ENCODE data around the gene NRN1.
"Not testable (repeated sequence)": the region's sequence is repeated elsewhere in the genome, so short reads cannot be mapped to it uniquely, and the experiment has no call there.

NRN1 gene

DNA sequence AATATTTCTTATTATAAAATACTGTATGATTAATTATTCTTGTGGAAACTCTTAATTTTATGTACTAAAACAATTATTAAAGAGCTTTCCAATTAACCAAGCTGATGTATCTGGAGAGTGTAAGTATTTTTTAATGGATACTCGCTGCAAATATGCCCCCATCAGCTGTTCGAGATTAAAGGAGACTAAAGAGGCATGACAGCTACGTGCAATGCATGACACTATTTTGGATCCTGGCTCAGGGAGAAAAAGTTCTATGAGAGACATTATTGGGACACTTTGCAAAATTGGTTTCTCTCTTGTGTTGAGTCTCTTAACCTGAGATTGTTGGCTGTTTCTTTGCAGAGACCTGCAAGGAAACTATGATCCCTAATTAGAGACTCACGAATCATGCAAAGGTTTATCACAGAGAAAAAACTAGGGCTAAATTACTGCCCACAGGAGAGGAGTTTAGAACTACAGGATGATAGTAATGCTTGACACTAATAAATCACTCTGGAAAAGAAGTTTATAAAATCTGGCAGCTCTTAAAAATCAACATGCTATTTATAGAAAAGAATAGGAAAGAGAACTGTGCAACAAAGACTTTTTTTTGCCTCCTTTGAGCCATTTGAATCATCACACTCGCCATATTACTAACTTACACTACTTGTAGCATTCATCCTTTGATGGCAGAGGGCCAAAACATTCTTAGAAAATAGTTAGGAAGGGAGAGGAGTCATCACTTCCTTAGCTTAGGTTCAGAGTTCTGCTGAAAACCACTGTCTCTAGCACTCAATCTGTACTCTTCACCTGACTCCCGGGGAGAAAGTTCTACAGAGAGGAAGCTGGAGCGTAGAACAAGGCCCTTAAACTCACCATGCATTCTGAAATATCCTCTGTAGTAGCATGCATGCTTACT, 25.3 kb downstream of the NRN1 start:
- DNase-seq = no peak

DNA sequence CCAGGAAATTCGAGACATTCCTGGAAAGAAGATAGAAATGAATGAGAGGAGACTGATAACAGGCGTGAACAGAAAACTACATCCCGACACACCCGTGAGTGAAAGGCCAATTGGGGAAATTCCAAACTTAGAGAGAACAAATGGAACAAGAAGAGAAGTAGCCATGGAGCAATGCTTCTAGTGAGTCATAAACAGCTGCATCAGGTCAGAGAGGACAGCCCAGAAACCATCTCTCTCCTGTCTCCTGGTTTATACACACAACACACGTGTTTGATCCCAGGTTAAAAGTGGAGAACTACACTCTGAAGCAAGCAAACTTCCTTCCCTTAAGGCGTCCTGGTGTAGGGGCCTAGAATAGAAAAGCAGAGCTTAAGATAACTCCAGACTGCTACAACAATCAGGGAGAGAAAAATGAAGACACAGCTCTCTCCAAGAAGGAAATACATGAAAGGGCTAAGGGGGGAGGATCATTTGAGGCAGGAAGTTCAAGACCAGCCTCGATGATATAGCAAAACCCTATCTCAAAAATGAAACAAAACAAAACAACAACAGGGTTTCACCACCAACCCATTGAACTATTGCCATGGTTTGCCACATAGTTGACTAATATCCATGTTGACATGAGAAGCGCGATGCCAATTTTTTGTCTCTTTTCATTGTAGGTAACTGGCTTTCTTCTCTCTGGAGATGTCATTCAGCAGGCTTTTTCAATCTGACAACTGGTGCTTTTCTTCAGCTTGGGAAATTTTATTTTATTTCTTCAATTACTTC, 26.9 kb downstream of the NRN1 start:
- no peak for DNase-seq

DNA sequence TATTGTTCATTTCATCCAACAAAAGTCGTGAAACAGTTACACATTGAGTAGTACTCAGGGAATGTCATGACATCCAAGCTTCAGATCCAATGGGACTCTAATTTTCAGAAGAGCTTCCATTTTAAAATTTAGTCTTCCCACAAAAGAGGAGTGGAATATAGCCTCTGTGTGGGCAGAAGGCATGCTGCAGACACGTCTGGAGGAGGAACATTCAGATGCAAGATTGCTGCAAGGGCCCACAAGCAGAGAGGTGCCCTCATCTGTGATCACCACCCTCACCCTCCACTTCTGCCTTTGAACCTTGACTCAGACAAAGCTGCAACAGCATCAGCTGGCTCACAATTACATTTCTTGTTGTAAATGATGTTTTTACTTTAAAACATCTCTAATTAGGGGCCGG, 29.9 kb downstream of the NRN1 start:
- DNase-seq = no peak

DNA sequence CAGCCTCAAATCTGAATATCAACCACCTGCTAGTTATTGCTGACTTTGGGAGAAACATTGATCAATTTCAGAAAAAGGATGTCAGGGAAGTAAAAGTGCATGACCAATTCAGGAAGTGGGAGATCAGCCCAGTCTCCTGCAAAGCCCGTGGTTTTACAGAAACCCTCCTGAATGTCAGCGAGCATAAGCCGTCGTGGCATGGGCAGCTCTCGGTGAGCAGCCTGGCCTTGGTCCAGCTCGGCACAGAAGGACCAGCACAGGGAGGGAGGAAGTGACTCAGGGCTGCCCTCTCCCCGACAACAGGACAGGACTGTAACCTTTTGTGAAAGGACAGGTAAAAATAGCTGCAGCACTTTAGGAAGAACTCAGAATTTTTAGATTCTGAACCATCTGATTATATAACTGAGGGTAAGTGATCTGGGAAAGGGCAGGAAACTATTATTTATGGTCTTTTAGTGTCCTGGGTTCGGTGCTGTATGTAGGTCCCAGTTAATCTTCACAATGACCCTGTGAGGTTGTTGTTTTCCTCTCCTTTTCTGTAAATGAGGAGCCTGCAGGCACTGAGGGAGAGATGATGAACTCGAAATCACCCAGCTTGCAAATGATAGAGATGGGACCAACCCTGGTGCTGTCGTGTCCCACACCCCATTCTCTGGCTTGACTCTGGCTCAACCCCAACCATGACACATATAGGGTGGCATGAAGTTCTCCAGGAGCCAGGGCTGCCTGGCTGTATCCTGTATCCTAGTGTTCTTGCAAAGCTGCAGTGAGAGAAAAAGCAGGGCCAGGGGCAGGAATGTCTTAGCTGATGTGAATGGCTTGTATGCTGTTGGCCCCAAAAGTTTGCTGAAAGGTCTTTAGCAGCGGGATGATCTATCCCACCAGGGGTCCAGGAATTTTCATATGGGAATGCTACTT, 37.6 kb downstream of the NRN1 start:
- no peak for DNase-seq

DNA sequence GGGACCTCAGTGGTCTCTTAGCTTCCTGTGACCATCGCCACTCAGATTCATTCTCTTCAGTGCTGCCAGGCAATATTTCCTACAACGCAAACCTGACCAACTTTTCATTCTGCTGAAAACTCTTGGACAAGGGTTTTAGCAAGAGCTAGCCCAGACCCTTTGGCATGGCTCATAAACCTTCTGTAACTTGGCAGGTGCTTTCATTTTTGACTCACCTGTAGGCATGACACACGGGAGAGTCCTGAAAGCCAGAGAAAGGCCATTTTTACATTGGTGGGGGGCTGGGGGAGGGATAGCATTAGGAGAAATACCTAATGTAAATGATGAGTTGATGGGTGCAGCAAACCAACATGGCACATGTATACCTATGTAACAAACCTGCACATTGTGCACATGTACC, 38.7 kb downstream of the NRN1 start:
- DNase-seq = not testable (repeated sequence)

DNA sequence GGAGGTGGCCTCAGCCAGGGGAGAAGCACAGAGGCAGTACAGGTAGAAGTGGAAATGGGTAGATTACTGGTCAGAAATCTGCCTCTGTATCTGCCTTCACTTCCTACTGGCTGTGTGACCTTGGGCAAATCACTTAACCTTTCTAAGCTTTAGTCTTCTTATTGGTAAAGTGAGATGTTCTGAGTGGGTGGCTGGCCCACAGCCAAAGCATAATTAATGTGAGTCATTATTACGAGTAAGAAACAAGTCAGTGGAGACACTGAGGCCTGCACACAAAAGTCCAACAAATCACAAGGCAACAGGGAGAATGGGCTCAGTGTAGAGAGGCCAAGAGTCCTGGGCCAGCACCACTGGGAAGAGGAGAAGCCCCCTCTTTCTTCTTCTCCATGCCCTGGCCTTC, 39.1 kb downstream of the NRN1 start:
- DNase-seq = no peak

DNA sequence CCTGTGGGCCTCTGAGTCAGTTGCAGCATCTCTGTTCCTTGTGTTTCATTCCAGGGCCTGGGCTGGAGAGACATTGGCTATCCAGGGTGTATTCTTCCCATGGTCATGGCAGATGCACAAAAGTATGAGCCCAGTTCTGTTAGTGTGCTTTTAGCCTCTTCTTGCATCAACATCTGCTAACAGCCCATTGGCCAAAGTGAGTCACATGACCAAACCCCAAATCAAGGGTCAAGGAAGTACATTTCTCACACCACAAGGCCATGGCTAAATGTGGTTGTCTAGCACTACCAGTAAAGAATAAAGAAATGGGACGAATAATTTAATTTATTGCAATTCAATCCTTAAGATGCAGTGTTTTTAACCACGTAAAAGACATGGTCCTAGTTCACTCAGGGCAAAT, 43.9 kb downstream of the NRN1 start:
- DNase-seq = no peak

DNA sequence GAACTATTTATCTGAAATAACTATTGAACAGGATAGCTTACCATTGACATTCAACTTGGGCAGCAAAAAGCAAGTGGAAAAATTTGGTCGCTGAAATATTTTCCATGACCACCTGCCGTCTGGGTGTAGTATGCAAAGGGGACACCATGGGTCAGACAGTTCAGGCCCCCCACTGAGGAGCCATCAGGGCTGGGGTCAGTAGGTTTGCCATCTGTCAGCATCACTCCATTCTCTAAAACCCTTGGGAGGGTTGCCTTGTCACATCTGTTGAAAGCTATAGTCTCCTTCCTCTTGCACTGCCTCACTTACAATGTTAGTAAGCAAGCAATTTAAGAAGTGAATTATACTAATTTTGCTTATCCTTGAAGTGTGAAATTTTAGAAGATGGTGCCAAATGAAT, 44.9 kb downstream of the NRN1 start:
- DNase-seq = no peak

DNA sequence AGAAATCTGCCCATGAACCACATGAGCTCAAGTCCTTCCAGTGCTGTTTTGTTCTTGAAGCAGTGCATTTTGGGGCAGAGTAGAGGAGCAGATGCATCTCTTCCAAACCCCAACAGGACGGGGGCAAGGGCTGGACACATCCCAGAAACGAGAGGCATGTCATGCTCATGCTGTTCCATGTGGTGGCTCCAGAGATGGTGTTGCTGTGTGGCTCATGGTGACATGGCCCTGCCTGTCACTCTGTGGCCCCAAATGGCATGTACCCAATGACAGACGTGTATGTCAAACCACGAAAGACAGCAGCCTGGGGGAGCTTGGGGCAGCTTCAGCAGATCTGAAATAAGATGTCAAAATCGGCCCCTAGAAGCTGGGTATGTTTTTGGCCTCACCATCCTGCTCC, 46.3 kb downstream of the NRN1 start:
- no peak for DNase-seq

DNA sequence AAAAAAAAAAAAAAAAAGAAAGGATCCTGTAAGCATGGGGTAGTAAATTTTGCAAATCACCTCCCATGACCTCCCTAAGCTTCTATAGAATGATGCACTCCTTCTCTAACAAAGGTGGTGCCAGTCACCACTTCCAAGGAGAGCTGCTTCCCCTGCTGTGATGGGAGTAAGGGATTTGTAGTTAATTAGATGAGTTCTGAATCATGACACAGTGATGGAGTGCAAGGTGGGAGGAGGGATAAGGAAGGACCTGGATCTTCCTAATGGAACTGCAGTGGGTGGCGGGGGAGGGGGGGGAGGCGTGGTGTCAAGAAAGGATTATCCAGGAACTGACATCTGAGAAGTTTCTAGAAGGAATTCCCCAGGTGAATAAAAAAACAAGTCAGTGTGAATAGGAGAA, 47.8 kb downstream of the NRN1 start:
- DNase-seq = no peak

DNA sequence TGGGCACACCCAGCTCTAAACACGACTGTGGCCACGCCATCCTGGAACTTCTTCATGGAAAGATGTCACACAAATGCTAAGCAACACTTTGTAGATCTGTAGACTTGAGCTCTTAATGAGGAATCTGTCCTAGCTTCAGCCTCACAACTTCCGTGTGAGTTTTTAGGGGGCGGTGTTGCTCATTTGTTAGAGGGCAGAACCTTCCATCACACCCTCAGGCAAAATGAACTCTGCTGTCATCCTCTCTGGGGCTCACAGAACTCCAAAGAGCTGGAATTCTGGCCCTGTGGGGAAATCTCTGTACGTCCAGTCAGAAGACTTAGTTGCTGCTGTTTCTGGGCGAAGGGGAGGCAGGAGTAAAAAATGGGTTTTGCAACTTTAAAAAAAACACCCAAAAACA, 49.8 kb downstream of the NRN1 start:
- no peak for DNase-seq

DNA sequence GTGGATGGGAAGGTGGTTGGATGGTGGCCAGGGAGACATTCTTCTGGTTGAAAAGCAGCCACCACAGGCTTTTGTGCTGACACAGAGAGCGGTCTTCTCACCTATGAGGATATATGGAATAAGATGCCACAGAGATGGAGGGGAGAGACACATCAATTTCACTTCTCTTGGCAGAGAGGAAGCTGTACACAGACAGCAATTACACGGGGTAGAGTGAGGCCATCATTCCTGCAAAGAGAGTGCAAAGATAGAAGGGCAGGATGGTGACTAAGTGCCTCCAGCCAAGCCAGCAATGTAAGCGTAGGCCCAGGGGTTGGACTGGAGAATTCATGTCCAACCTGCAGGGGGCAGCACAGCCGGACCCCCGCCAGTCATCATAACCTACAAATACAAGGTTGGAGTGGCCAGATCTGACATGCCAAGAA, 56.4 kb downstream of the NRN1 start:
- no peak for DNase-seq

Measured in NCI-H2081 treated with DMSO at 0.1 percent for 48 hours (cell line).